Ureter (tissue), 1 donor: ENCODE results near the gene VEGFB. TPM values are rescaled to one million over a fixed set of nuclear protein-coding genes. Genes with fewer than 3 reads are reported as not detected.

Source experiments
- DNase-seq: peaks from one replicate; pipeline ENCODE4 v3.0.0-alpha.2; 2020; ENCODE audit warnings: low spot score
- total RNA-seq: library from RNA; stranded (reverse); gene quantifications from one replicate; pipeline ENCODE4 v1.2.4, GENCODE V29; 2023
- donor health status: DM: yes; HTN: yes; CAD: no.

VEGFB gene
- total RNA-seq, 1 donor from 2014 or later, result 51.6 TPM

DNA sequence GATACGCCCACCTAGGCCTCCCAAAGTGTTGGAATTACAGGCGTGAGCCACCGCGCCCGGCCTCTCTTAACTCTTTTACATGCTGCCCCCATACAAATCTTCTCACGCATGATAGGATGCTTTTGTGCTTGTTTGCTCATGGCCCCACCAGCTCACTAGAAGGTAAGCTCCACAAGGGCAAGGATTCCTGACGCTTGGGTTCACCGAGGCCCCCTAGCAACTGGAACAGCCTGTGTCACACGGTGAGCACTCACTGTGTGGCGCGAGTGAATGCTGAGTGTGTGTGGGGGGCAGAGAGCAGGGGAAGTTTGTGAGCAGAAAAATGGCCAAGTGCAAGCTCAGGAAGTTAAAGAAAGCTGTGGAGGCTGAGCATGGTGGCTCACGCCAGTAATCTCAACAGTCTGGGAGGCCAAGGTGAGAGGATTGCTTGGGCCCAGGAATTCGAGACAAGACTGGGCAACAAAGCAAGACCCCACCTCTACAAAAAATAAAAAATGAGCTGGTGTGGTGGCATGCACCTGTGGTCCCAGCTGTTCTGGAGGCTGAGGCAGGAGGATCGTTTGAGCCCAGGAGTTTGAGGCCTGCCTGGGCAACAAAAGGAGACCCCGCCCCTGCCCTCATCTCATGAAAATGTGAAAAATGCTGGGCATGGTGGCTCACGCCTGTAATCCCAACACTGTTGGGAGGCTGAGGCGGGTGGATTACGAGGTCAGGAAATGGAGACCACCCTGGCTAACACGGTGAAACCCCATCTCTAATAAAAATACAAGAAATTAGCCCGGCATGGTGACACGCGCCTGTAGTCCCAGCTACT is 47.8 kb downstream of the VEGFB start:
- DNase-seq, result no peak

DNA sequence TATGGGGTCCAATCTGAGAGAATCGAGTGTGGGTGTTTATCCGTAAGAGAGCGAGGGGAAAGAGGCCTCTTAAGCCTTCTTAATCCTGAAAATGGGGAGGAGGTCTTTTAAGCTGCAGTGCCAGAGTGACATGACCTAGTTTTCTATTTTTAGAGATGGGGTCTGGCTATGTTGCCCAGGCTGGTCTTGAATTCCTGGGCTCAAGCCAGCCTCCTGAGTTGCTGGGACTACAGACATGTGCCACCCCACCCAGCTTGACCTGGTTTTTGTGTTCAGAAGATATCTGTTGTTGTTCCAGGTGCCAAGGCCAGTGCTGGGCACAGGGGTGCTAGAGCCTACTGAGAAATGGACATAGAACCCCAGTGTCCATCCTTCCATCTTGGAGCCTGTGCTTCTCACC is 48.7 kb downstream of the VEGFB start:
- no peak for DNase-seq

DNA sequence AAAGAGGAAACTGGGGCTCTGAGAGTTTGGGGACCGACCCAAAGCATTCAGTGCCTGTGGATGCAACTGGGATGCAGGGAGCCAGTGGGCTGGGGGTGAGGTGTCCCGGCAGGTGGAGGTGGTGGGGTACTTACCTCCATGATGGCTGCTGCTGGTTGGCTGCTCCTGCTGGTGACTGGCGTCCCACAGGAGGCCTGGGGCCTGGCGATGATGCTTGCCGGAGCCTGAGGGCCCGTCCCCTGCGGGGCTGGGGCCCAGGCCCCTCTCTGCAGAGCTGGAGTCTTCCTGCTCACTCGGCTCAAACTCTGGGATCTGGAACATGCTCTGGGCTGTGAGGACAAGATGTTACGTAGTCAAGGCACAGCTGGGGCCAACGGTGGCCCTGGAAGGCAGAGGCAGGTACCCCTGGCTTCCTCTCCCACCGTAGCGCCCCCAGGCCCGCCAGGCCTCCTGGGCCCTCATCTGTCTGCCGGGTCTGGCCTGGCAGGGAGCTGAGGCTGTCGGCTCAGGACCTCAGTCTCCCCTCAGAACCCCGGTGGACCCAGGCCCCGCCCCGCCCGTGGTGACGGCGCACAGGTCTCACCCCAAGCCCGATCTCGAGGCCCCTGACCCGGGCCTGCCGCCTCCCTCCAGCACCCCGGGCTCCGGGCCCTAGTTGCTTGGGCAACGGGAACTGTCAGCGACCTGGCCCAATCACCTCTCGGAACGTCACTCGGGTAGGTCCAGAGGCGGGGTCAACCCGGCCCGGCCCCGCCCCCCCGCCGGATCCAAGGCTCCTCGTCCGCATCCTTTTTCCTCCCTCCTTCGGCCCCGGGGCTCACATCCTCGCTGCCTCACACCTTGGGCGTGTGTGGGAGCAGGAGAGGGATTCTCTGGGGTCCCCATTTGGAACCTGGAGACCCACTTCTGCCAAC is 49.9 kb downstream of the VEGFB start, which contains the start of gene BAD:
TSS of gene BAD (minus strand) at position 618 of the 914 bp plus-strand sequence. CDS start at position 321, 297 bp downstream.
- peak; percentile 97 for DNase-seq

DNA sequence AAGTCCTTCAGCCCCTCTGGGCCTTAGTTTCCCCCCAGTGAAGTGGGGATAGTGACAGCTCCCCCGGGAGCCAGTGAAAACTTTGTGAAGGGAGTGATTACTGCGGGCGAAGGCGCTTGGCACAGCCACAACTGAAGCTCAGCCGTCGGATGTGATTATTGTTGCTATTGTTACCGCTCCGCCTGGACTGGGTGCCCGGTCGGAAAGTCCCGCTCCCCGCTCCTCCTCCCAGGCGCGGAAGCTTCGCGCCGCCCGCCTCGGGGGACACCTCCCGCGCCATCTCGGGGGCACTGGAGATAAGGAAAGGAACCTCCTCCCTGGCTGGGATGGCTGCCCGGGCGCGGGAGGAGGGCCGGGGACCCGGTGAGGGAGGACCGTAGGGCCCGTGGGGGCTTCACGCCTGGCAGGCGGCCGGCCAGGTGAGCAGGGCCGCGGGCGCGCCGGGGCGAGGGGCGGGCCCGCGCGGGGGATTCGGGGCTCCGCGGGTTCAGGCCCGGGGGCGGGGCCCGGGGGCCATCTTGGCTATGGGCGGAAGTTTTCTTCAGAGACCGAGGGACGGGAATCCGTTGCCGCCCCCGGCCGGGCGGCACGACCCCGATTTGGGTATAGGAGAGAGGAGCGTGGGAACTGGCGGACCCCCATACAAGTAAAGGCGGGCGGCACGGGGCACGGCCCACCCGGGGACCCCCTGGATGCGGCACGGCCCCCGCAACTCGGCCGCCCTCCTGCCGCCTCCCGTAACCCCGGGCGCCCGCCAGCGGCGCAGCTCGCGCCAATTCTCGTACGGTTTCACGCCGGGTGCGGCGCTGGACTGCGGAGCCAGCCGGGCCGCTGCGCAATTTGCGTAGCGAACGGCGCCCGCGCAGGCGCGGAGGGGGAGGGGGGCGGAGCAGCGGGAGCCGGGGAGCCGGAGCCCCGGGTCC is 50.8 kb downstream of the VEGFB start, which contains the start of gene GPR137:
TSS of gene GPR137 (plus strand) at position 887 of the 923 bp plus-strand sequence. CDS start 677 bp downstream, outside the sequence.
- DNase-seq, result peak; percentile 90

DNA sequence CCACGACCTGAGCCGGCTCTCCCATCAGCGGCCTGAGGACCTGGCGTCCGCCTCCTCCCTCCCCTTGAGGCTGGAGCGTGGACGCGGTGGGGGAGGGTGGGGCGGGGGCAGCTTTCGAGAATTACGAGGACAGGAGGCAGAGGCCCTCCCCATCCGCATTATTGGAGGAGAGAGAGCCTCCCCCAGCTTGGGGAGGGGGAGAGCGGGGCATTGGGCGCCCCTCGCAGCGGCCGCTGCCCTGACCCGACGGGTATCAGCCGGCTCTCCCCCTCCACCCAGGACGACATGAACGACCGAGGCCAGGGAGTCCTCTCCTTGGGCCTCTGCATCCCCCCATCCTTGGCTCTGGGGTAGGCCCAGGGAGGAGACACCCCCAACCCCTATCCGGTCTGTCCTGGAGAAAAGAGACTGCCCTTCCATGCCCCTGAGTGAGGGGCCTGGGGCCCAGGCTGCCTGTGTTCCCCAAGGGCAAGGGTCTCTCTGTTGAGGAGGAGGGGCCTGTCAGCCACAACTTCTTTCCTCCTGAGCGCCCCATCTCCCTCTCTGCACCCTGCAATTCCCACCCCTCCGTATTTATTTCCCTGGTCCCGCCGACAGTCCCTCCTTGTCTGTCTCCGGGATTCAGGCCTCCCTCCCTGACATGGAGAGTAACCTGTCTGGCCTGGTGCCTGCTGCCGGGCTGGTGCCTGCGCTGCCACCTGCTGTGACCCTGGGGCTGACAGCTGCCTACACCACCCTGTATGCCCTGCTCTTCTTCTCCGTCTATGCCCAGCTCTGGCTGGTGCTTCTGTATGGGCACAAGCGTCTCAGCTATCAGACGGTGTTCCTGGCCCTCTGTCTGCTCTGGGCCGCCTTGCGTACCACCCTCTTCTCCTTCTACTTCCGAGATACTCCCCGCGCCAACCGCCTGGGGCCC is 51.8 kb downstream of the VEGFB start:
- DNase-seq, result no peak

DNA sequence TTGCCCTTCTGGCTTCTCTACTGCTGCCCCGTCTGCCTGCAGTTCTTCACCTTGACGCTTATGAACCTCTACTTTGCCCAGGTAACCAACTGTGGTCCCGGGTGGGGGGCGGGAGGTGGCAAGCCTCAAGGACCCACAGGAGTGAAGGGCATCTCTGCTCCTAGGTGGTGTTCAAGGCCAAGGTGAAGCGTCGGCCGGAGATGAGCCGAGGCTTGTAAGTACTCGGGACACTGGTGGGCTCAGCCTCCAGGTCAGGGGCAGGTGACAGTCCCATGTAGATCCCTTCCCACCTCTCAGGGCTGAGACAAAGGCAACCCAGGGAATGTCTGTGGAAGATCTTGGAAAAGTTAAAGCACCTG is 52.4 kb downstream of the VEGFB start:
- no peak for DNase-seq

DNA sequence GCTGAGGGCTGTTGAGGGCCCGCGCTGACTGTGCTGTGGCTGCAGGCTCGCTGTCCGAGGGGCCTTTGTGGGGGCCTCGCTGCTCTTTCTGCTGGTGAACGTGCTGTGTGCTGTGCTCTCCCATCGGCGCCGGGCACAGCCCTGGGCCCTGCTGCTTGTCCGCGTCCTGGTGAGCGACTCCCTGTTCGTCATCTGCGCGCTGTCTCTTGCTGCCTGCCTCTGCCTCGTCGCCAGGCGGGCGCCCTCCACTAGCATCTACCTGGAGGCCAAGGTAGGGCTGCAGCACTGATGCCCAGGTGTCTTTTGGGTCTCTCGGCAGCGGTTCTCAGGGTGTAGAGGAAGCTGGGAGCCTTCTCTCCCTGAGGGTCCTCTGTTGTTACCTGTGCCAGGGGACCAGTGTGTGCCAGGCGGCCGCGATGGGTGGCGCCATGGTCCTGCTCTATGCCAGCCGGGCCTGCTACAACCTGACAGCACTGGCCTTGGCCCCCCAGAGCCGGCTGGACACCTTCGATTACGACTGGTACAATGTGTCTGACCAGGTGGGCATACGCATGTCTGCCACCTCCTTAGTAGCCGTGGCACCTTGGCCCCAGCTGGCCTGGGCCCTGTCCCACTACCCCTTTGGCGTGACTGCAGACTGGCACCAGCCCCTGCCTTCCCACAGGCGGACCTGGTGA is 53.4 kb downstream of the VEGFB start:
- DNase-seq, result no peak

DNA sequence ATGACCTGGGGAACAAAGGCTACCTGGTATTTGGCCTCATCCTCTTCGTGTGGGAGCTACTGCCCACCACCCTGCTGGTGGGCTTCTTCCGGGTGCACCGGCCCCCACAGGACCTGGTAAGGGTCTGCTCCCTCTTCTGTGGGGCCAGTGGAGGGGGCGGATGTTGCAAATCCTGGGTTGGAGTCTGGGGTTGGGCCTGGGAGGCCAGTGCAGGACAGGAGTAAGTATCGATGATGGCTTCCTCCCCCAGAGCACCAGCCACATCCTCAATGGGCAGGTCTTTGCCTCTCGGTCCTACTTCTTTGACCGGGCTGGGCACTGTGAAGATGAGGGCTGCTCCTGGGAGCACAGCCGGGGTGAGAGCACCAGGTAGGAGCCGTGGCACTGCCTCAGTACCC is 54.0 kb downstream of the VEGFB start:
- no peak for DNase-seq

Other genes with a start within 250 kb of the VEGFB start
- gene OTUB1, start 248.1 kb upstream of the VEGFB start, total RNA-seq, result 75.5 TPM
- gene FLRT1, start 198.7 kb upstream of the VEGFB start, total RNA-seq, result 0.13 TPM
- gene MACROD1, start 68.5 kb upstream of the VEGFB start, total RNA-seq, result 27.3 TPM
- gene STIP1, start 48.4 kb upstream of the VEGFB start, total RNA-seq, result 119 TPM
- 15.5 TPM for gene FERMT3, start 27.9 kb upstream of the VEGFB start, total RNA-seq
- 49.4 TPM for gene TRPT1, start 8.4 kb upstream of the VEGFB start, total RNA-seq
- gene NUDT22, start 8.3 kb upstream of the VEGFB start, total RNA-seq, result 82.7 TPM
- 44.1 TPM for gene DNAJC4, start 4.0 kb upstream of the VEGFB start, total RNA-seq
- 55.7 TPM for gene FKBP2, start 6.5 kb downstream of the VEGFB start, total RNA-seq
- gene PPP1R14B, start 12.4 kb downstream of the VEGFB start, total RNA-seq, result 136 TPM
- 33.5 TPM for gene PLCB3, start 16.9 kb downstream of the VEGFB start, total RNA-seq
- gene BAD, start 50.1 kb downstream of the VEGFB start, total RNA-seq, result 43.0 TPM
- 31.0 TPM for gene GPR137, start 51.3 kb downstream of the VEGFB start, total RNA-seq
- not detected for gene KCNK4, start 56.7 kb downstream of the VEGFB start, total RNA-seq
- not detected for gene CATSPERZ, start 65.8 kb downstream of the VEGFB start, total RNA-seq
- 82.8 TPM for gene ESRRA, start 70.9 kb downstream of the VEGFB start, total RNA-seq
- 156 TPM for gene TRMT112, start 83.0 kb downstream of the VEGFB start, total RNA-seq
- 255 TPM for gene PRDX5, start 83.5 kb downstream of the VEGFB start, total RNA-seq
- 17.1 TPM for gene CCDC88B, start 105.6 kb downstream of the VEGFB start, total RNA-seq
- gene RPS6KA4, start 124.6 kb downstream of the VEGFB start, total RNA-seq, result 31.3 TPM